ENCODE measurements around the gene IFNA1. TPM values are rescaled to one million over a fixed set of nuclear protein-coding genes. Genes with fewer than 3 reads are reported as not detected.

IFNA1 gene
- total and polyA plus RNA-seq, 2 experiments from 2014 or later = not detected

- Histone ChIP-seq H3K27me3 (ENCODE audit: insufficient read depth) (no peaks in the 10 kb centered on the region), H2AFZ (peak overlapping the region; percentile 49; the same call in 1 of the 2 replicates), H3F3A (replicated peaks; ENCODE audit: low read depth) (no peaks in the 10 kb centered on the region), H3K4me1 (ENCODE audit: insufficient read depth) (peaks cover 25% of the 10 kb centered on the region), H3K4me2 (peak overlapping the region; percentile 50), H3K79me2 (replicated peaks; ENCODE audit: insufficient read depth) (no peaks in the 10 kb centered on the region), H3K36me3 (ENCODE audit: insufficient read depth) (no peaks in the 10 kb centered on the region), H3K4me3 (0 out of 2 replicates have a peak overlapping the region, but pooled peaks have one; percentile 16), H4K20me1 (replicated peaks; ENCODE audit: insufficient read depth) (no peaks in the 10 kb centered on the region), H3K27ac (ENCODE audit: low read depth) (no peak overlapping the region), H3K9me2 (ENCODE audit: insufficient read depth) (no peaks in the 10 kb centered on the region)
- H3K9me3 Mint-ChIP-seq = no peaks in the 10 kb centered on the region
- no peak for ATAC-seq
- H3K4me1 Mint-ChIP-seq = peaks cover 32% of the 10 kb centered on the region
- DNase-seq (ENCODE audit: low spot score) = no peak
- no peak overlapping the region for H3K4me3 Mint-ChIP-seq
- peak overlapping the region; percentile 25; the same call in 1 of the 2 replicates for H3K27ac Mint-ChIP-seq
- H3K27me3 Mint-ChIP-seq (ENCODE audit: insufficient read depth, low read depth, poor library complexity) = peaks cover 2% of the 10 kb centered on the region
- no peak for TF ChIP-seq ZNF114 (CRISPR knock-in tag; IDR thresholded peaks at IDR 0.05)
- no peak for TF ChIP-seq ZNF331 (CRISPR knock-in tag; IDR thresholded peaks at IDR 0.05; ENCODE audit: low read depth)
- no peak for TF ChIP-seq EZH2 (IDR thresholded peaks at IDR 0.05; ENCODE audit: low read depth, unreplicated experiment)
- TF ChIP-seq, protein P1, sequence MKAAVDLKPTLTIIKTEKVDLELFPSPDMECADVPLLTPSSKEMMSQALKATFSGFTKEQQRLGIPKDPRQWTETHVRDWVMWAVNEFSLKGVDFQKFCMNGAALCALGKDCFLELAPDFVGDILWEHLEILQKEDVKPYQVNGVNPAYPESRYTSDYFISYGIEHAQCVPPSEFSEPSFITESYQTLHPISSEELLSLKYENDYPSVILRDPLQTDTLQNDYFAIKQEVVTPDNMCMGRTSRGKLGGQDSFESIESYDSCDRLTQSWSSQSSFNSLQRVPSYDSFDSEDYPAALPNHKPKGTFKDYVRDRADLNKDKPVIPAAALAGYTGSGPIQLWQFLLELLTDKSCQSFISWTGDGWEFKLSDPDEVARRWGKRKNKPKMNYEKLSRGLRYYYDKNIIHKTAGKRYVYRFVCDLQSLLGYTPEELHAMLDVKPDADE (IDR thresholded peaks at IDR 0.05) = no peak
- TF ChIP-seq NANOG (IDR thresholded peaks at IDR 0.05; ENCODE audit: borderline replicate concordance) = no peak
- H3K36me3 Mint-ChIP-seq (ENCODE audit: low read depth) = no peaks in the 10 kb centered on the region
Measured at GRCh38 chr9:21428235-21428634, 12.0 kb upstream of the IFNA1 start.

DNA sequence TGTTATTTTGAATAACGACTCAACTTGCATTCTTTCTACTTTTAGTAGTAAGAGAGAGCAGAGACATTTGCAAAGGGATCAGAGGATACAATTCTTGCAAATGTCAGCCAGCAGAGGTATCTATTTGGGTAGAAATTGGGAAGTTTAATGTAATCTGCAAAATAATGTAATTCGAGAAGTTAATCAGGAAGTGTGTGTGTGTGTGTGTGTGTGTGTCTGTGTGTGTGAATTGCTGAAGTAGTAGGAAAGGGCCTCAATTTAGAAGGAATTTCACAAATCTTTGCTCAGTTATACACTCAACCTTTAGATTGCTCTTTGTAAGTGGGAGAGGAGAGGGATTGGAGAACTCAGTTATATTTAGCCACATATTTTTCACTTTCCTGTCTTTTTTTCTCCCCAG, 11.0 kb upstream of the IFNA1 start:
- H3K79me2 ChIP-seq (replicated peaks; ENCODE audit: insufficient read depth) = no peaks in the 10 kb centered on the region
- DNase-seq (ENCODE audit: low spot score) (peak; percentile 10), ATAC-seq (no peak)
- H3K27ac ChIP-seq (ENCODE audit: low read depth) = no peak overlapping the region
- Mint-ChIP-seq H3K27me3 (ENCODE audit: insufficient read depth, low read depth, poor library complexity) (peaks cover 2% of the 10 kb centered on the region), H3K4me1 (peaks cover 32% of the 10 kb centered on the region), H3K4me3 (no peak overlapping the region), H3K27ac (peak overlapping the region; percentile 7; the same call in 1 of the 2 replicates), H3K36me3 (ENCODE audit: low read depth) (no peaks in the 10 kb centered on the region), H3K9me3 (no peaks in the 10 kb centered on the region)
- H4K20me1 ChIP-seq (replicated peaks; ENCODE audit: insufficient read depth) = no peaks in the 10 kb centered on the region
- H3F3A ChIP-seq (replicated peaks; ENCODE audit: low read depth) = no peaks in the 10 kb centered on the region
- peak overlapping the region; percentile 50; the same call in 1 of the 2 replicates for H3K4me2 ChIP-seq
- H3K27me3 ChIP-seq (ENCODE audit: insufficient read depth) = no peaks in the 10 kb centered on the region
- H3K9me2 ChIP-seq (ENCODE audit: insufficient read depth) = no peaks in the 10 kb centered on the region
- no peak overlapping the region for H3K4me3 ChIP-seq
- H3K36me3 ChIP-seq (ENCODE audit: insufficient read depth) = no peaks in the 10 kb centered on the region
- H2AFZ ChIP-seq = no peak overlapping the region
- H3K4me1 ChIP-seq (ENCODE audit: insufficient read depth) = peaks cover 25% of the 10 kb centered on the region
- no peak for TF ChIP-seq EZH2phosphoT487 (IDR thresholded peaks at IDR 0.05; ENCODE audit: unreplicated experiment)
- TF ChIP-seq POLR2AphosphoS5 (IDR thresholded peaks at IDR 0.05; ENCODE audit: low read depth) = no peak
- no peak for TF ChIP-seq ZNF331 (CRISPR knock-in tag; IDR thresholded peaks at IDR 0.05; ENCODE audit: low read depth)
- TF ChIP-seq, protein P2, sequence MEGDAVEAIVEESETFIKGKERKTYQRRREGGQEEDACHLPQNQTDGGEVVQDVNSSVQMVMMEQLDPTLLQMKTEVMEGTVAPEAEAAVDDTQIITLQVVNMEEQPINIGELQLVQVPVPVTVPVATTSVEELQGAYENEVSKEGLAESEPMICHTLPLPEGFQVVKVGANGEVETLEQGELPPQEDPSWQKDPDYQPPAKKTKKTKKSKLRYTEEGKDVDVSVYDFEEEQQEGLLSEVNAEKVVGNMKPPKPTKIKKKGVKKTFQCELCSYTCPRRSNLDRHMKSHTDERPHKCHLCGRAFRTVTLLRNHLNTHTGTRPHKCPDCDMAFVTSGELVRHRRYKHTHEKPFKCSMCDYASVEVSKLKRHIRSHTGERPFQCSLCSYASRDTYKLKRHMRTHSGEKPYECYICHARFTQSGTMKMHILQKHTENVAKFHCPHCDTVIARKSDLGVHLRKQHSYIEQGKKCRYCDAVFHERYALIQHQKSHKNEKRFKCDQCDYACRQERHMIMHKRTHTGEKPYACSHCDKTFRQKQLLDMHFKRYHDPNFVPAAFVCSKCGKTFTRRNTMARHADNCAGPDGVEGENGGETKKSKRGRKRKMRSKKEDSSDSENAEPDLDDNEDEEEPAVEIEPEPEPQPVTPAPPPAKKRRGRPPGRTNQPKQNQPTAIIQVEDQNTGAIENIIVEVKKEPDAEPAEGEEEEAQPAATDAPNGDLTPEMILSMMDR (conservative IDR thresholded peaks at IDR 0.05; ENCODE audit: low read depth in 2 of 2) = no peak
- no peak for TF ChIP-seq JUNB (IDR thresholded peaks at IDR 0.05; ENCODE audit: unreplicated experiment)
- TF ChIP-seq, protein P3, sequence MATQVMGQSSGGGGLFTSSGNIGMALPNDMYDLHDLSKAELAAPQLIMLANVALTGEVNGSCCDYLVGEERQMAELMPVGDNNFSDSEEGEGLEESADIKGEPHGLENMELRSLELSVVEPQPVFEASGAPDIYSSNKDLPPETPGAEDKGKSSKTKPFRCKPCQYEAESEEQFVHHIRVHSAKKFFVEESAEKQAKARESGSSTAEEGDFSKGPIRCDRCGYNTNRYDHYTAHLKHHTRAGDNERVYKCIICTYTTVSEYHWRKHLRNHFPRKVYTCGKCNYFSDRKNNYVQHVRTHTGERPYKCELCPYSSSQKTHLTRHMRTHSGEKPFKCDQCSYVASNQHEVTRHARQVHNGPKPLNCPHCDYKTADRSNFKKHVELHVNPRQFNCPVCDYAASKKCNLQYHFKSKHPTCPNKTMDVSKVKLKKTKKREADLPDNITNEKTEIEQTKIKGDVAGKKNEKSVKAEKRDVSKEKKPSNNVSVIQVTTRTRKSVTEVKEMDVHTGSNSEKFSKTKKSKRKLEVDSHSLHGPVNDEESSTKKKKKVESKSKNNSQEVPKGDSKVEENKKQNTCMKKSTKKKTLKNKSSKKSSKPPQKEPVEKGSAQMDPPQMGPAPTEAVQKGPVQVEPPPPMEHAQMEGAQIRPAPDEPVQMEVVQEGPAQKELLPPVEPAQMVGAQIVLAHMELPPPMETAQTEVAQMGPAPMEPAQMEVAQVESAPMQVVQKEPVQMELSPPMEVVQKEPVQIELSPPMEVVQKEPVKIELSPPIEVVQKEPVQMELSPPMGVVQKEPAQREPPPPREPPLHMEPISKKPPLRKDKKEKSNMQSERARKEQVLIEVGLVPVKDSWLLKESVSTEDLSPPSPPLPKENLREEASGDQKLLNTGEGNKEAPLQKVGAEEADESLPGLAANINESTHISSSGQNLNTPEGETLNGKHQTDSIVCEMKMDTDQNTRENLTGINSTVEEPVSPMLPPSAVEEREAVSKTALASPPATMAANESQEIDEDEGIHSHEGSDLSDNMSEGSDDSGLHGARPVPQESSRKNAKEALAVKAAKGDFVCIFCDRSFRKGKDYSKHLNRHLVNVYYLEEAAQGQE (IDR thresholded peaks at IDR 0.05; ENCODE audit: unreplicated experiment) = no peak
- no peak for TF ChIP-seq ZNF114 (CRISPR knock-in tag; IDR thresholded peaks at IDR 0.05)
- TF ChIP-seq STAT1 (IDR thresholded peaks at IDR 0.05; ENCODE audit: unreplicated experiment) = no peak
- TF ChIP-seq NANOG (IDR thresholded peaks at IDR 0.05; ENCODE audit: borderline replicate concordance) = no peak
- TF ChIP-seq, protein P1 (IDR thresholded peaks at IDR 0.05) = no peak

Data from GM23338 (cell line).